NT2/D1 (cell line): ENCODE measurements around the gene MAP2K7.

ENCODE experiments used
- DNase-seq: peaks from one replicate; pipeline ENCODE4 v3.0.0-alpha.2; 2011; ENCODE audit warnings: low read depth, low spot score
- H3K27me3 ChIP-seq: 2 replicates; pipeline ENCODE4 v1.6.0; 2011; ENCODE audit warnings: mild to moderate bottlenecking; ENCODE audit not compliant: insufficient read length, insufficient read depth
- H3K36me3 ChIP-seq: 2 replicates; pipeline ENCODE4 v1.6.1; 2011; ENCODE audit warnings: mild to moderate bottlenecking, low read length, mixed read lengths; ENCODE audit not compliant: insufficient read depth, insufficient read length
- H3K4me1 ChIP-seq: 2 replicates; pipeline ENCODE4 v1.5.1; 2011; ENCODE audit not compliant: insufficient read depth, insufficient read length
- H3K4me3 ChIP-seq: 2 replicates; pipeline ENCODE4 v1.5.1; 2011; ENCODE audit warnings: low read depth; ENCODE audit not compliant: insufficient read length
- H3K9ac ChIP-seq: 2 replicates; pipeline ENCODE4 v1.6.0; 2011; ENCODE audit warnings: low read depth; ENCODE audit not compliant: insufficient read length
- H3K9me3 ChIP-seq: 2 replicates; pipeline ENCODE4 v1.5.1; 2011; ENCODE audit warnings: mild to moderate bottlenecking, low read length; ENCODE audit not compliant: insufficient read depth
- SUZ12 ChIP-seq: IDR thresholded peaks from 2 replicates; pipeline ENCODE4 v1.6.1; 2011; ENCODE audit not compliant: insufficient read length, insufficient read depth; ENCODE audit errors: extremely low read depth
- YY1 ChIP-seq: IDR thresholded peaks from 2 replicates; pipeline ENCODE4 v1.6.1; 2011; ENCODE audit not compliant: insufficient read length, insufficient read depth
- ZNF274 ChIP-seq: IDR thresholded peaks from 2 replicates; pipeline ENCODE4 v1.6.1; 2011; ENCODE audit warnings: mild to moderate bottlenecking, low read depth, low read length

The MAP2K7 gene

DNA sequence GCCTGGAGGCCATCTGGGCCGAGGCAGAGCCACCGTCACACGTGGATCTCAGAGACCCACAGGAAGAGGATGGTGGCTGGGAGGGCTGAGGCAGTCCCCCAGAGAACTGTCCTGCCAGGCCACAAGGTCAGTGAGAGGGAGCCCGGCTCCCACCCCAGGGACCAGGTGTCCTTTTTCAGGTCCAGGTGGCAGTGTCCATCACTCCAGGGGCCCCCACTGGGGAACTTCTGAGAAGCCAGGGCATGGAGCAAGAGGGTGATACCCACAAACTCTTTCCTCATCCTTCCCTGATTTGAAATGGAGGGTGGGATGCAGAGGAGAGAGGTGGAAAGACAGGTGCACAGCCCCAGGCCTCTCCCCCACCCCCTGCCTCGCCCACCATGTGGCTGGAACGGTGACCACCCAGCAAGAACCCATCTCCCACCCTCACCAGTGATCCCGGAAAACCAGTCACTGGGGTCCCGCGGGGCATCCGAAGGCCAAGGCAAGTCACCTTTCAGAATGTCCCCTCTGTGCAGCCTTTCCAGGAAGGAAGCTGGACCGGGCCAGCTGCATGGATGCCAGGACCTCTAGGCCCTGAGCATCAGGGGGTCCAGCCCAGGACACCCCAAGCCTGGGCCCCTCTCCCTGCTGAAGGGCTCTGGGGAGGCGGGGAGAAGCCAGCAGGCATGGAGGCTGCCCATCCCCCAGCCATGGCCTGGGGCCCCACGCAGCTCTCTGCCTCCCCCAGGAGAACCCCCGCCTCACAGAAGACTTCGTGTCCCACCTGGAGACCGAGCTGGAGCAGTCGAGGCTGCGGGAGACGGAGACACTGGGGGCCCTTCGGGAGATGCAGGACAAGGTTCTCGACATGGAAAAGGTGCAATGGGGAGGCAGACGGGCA, 43.6 kb upstream of the MAP2K7 start:
- no peak overlapping the region for H3K4me3 ChIP-seq
- no peak for TF ChIP-seq YY1
- TF ChIP-seq ZNF274 = no peak
- TF ChIP-seq SUZ12 = no peak
- H3K36me3 ChIP-seq = no peaks in the 10 kb centered on the region
- DNase-seq = no peak
- H3K4me1 ChIP-seq = peaks cover 62% of the 10 kb centered on the region
- peak overlapping the region; percentile 32 for H3K9ac ChIP-seq
- H3K9me3 ChIP-seq = no peaks in the 10 kb centered on the region
- peaks cover 35% of the 10 kb centered on the region for H3K27me3 ChIP-seq

DNA sequence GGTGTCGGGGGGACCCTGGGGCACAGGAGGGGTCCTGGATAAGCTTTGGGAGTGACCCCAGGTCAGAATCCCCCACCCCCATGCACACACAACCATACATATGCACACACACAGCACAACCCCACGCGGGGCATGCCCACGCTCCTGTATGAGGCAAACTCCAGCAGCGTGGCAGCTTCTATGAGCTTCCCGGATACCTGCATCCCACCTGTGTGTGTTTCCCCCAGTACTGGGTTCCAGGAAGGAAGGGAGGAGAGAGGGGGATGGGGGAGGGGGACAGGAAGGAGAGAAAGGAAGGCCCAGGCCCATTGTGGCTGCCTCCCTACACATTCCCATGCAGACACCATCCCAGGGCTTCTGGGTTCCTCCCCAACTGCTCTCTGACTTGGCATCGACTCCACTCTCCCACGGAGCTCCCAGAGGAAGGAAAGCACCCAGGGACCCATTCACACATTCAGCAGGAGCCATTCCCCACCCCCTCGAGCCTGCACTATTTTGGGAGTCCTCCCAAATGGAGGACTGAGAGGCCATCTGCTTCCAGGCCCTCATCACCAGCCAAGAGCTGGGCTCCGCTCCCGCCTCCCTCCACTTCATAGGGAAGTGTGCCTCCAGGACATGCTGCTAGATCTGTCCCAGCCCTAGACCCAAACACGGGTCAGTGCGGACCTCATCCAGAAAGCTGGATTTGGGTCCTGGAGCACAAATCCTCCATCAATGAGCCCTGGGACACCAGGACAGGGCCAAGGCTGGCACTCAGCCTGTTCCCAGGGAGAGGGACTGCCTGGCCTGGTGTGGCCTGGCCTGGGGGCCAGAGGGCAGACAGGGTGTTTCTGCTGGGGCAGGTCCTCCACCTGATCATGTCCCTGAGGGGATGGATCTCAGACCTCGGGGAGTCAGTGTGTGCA, 42.7 kb upstream of the MAP2K7 start:
- H3K4me1 ChIP-seq = peaks cover 64% of the 10 kb centered on the region
- H3K9ac ChIP-seq = peak overlapping the region; percentile 80
- no peaks in the 10 kb centered on the region for H3K36me3 ChIP-seq
- no peak for DNase-seq
- H3K4me3 ChIP-seq = no peak overlapping the region
- TF ChIP-seq ZNF274 (no peak), SUZ12 (no peak), YY1 (no peak)
- peaks cover 35% of the 10 kb centered on the region for H3K27me3 ChIP-seq
- H3K9me3 ChIP-seq = no peaks in the 10 kb centered on the region

DNA sequence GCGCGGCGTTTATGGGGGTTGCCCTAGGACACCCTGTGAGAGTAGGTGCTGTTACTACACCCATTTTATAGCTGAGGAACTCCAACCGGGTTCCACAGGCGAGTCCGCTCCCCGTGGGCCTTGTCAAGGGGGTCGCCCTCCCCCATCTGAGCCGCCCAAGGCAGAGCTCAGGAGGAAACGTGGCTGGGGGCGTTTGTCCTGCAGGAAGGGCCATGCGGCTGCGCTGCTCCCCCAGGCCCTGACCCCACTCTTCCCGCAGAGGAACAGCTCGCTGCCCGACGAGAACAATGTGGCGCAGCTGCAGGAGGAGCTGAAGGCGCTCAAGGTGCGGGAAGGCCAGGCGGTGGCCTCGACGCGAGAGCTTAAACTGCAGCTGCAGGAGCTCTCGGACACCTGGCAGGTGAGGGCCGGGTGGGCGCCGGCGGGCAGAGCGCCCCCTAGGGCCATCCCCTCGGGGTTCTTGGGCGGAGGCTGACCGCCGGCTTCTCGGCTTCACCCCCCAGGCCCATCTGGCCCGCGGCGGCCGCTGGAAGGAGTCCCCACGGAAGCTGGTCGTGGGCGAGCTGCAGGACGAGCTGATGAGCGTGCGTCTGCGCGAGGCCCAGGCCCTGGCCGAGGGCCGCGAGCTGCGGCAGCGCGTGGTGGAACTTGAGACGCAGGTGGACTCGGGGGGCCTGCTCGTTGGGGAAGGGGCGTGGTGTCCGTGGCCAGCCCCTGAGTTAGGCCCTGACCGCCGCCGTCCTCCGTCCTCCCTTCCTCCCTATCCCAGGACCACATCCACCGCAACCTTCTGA, 41.9 kb upstream of the MAP2K7 start:
- no peak for DNase-seq
- H3K9ac ChIP-seq = peak overlapping the region; percentile 80
- peaks cover 59% of the 10 kb centered on the region for H3K4me1 ChIP-seq
- no peaks in the 10 kb centered on the region for H3K9me3 ChIP-seq
- H3K36me3 ChIP-seq = no peaks in the 10 kb centered on the region
- peak overlapping the region; percentile 57 for H3K4me3 ChIP-seq
- H3K27me3 ChIP-seq = peaks cover 39% of the 10 kb centered on the region
- TF ChIP-seq YY1 (no peak), SUZ12 (no peak), ZNF274 (no peak)

DNA sequence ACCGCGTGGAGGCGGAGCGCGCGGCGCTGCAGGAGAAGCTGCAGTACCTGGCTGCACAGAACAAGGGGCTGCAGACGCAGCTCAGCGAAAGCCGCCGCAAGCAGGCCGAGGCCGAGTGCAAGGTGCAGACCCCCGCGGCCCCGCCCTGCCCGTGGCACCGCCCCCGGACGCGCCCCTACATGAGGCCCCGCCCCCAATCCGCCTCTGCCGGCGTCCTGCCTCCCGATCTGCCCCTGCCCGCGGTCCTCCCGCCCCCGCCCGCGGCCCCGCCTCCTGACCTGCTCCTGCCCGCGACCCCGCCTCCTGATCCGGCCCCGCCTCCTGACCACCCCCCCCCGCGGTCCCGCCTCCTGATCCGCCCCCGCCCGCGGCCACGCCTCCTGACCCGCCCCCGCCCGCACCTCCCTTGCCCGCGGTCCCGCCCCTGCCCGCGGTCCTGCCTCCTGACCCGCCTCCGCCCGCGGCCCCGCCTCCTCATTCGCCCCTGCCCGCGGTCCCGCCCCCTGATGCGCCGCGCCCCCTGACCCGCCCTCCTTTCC, 41.2 kb upstream of the MAP2K7 start:
- Histone ChIP-seq H3K36me3 (no peaks in the 10 kb centered on the region), H3K27me3 (peaks cover 41% of the 10 kb centered on the region), H3K4me3 (peak overlapping the region; percentile 57), H3K9ac (peak overlapping the region; percentile 80), H3K9me3 (no peaks in the 10 kb centered on the region), H3K4me1 (peaks cover 53% of the 10 kb centered on the region)
- TF ChIP-seq SUZ12 (no peak), YY1 (no peak), ZNF274 (no peak)
- peak; percentile 84 for DNase-seq

DNA sequence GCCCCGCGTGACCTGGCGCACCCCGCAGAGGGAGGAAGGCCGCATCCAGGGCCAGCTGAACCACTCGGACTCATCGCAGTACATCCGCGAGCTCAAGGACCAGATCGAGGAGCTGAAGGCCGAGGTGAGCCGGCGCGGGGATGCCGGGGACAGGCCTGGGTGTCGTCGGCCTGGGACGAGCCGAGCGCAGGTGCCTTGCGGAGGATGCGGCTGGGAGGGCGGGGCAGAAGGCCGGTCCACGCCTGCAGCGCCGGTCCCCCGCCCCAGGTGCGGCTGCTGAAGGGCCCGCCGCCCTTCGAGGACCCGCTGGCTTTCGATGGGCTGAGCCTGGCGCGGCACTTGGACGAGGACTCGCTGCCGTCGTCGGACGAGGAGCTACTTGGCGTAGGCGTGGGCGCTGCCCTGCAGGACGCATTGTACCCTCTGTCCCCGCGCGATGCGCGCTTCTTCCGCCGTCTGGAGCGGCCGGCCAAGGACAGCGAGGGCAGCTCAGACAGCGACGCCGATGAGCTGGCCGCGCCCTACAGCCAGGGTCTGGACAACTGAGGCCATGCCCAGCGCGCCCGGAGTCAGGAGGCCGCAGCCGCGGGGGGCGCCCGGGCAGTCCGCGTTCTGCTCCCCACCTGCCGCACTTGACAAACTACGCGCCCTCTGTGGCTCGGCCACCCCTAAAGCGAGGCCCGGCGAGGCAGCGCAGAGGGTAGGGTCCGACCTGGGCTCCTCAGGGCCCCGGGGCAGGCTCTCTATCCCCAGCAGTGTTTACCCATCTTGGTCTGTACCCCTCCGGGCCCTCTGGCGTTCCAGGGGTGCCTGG, 40.3 kb upstream of the MAP2K7 start:
- DNase-seq = no peak
- peaks cover 41% of the 10 kb centered on the region for H3K27me3 ChIP-seq
- H3K4me1 ChIP-seq = peaks cover 47% of the 10 kb centered on the region
- H3K4me3 ChIP-seq = no peak overlapping the region
- TF ChIP-seq YY1 (no peak), SUZ12 (no peak), ZNF274 (no peak)
- H3K9ac ChIP-seq = peak overlapping the region; percentile 4
- H3K36me3 ChIP-seq = no peaks in the 10 kb centered on the region
- H3K9me3 ChIP-seq = no peaks in the 10 kb centered on the region

DNA sequence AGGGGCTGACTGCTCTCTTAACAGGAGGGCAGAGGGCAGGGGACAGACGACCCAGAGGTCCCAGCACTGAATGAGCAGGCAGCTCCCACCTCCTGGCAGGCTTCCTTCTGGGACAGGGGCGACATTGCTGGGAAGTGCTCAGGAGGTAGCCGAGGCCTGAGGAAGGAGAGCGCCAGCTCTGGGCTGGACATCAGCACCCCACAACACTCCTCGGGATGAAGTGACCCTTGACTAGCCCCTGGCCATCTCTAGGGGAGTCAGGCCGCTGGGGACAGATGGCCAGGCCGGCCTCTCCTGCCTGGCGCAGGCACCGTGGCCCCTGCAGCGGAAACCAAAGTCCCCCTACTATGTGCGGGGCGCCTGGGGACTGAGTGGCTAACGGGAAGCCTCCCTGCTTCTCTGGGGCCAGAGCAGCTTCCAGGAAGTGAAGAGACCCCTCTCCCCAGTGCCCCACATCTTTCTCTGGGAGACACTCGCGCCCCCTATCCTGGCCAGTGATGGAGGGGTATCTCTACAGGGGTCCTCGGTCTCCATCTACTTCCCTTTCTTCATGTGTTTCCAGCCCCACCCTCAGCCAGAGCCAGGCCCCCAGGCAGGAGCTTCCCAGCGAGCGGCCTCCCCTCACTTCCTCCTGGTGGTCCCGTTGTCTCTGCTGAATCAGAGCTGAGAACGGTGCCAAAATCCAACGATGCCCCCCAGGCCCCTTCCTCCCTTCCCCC, 39.5 kb upstream of the MAP2K7 start:
- TF ChIP-seq YY1 (no peak), SUZ12 (no peak), ZNF274 (no peak)
- H3K9me3 ChIP-seq = no peaks in the 10 kb centered on the region
- H3K9ac ChIP-seq = no peak overlapping the region
- DNase-seq = no peak
- no peak overlapping the region for H3K4me3 ChIP-seq
- H3K36me3 ChIP-seq = no peaks in the 10 kb centered on the region
- peaks cover 44% of the 10 kb centered on the region for H3K4me1 ChIP-seq
- H3K27me3 ChIP-seq = peaks cover 41% of the 10 kb centered on the region
